A673 (cell line): ENCODE measurements around the gene YEATS2. TPM values are rescaled to one million over a fixed set of nuclear protein-coding genes. Genes with fewer than 3 reads are reported as not detected.
"Not testable (repeated sequence)": the region's sequence is repeated elsewhere in the genome, so short reads cannot be mapped to it uniquely, and the experiment has no call there.

Experiments
- BruUV-seq: library from RNA; stranded (reverse); fragments of 400-500 nt; replicated peaks from 2 replicates; lab custom pipeline; 2021; lab: Mats Ljungman, UMichigan
- CTCF ChIA-PET: fragments of 300-600 bp; sonication (Branson Sonifier 250); formaldehyde crosslinking; loops from one replicate; lab custom pipeline; 2022; ENCODE audit warnings: antibody characterized with exemption; lab: Charles Lee
- POLR2A ChIA-PET: fragments of 300-600 bp; sonication (Branson Sonifier 250); formaldehyde crosslinking; loops from one replicate; lab custom pipeline; 2022; ENCODE audit warnings: antibody characterized with exemption; ENCODE audit not compliant: low non-redundant PET; lab: Charles Lee
- DNase-seq: peaks from one replicate; pipeline ENCODE4 v3.0.0-alpha.2; 2015; ENCODE audit warnings: low spot score
- H3K27ac ChIP-seq: fragments of 200-600 bp; sonication (generic); 2 replicates; pipeline ENCODE4 v1.5.1; 2016; ENCODE audit warnings: mixed run types, low read depth, mild to moderate bottlenecking, mixed read lengths, antibody characterized with exemption, low read length; ENCODE audit not compliant: poor library complexity, severe bottlenecking
- H3K27me3 ChIP-seq: fragments of 200-600 bp; sonication (generic); replicated peaks from 2 replicates; pipeline ENCODE4 v1.6.1; 2017; ENCODE audit warnings: mixed run types, low read depth, mild to moderate bottlenecking, mixed read lengths, antibody characterized with exemption, low read length; ENCODE audit not compliant: insufficient read depth, poor library complexity
- H3K36me3 ChIP-seq: fragments of 200-600 bp; sonication (generic); 2 replicates; pipeline ENCODE4 v1.6.1; 2016; ENCODE audit warnings: mixed run types, mild to moderate bottlenecking, mixed read lengths, antibody characterized with exemption, low read length; ENCODE audit not compliant: insufficient read depth, poor library complexity, severe bottlenecking
- H3K4me1 ChIP-seq: fragments of 200-600 bp; sonication (generic); 2 replicates; pipeline ENCODE4 v1.6.1; 2017; ENCODE audit warnings: mixed run types, mild to moderate bottlenecking, mixed read lengths, antibody characterized with exemption, low read length; ENCODE audit not compliant: insufficient read depth, poor library complexity, severe bottlenecking
- H3K4me3 ChIP-seq: fragments of 200-600 bp; sonication (generic); 2 replicates; pipeline ENCODE4 v1.5.1; 2016; ENCODE audit warnings: low read depth, mixed run types, mild to moderate bottlenecking, mixed read lengths, low read length; ENCODE audit not compliant: poor library complexity, severe bottlenecking
- H3K9me3 ChIP-seq: fragments of 200-600 bp; sonication (generic); 2 replicates; pipeline ENCODE4 v1.6.1; 2016; ENCODE audit warnings: mixed run types, low read depth, mild to moderate bottlenecking, mixed read lengths, antibody characterized with exemption, low read length; ENCODE audit not compliant: poor library complexity, severe bottlenecking
- EZH2 ChIP-seq: fragments of 200-600 bp; sonication (generic); IDR thresholded peaks from 2 replicates; pipeline ENCODE4 v1.6.1; 2017; ENCODE audit warnings: borderline replicate concordance, low read depth, mild to moderate bottlenecking, mixed read lengths, antibody characterized with exemption, low read length; ENCODE audit not compliant: poor library complexity, severe bottlenecking
- intact Hi-C: fragments of 100-400 bp; cut with micrococcal nuclease; formaldehyde crosslinking; loops from one replicate; pipeline ENCODE4 v1.10.0; 2022; ENCODE audit not compliant: unreplicated experiment
- total RNA-seq: library from RNA; stranded (reverse); gene quantifications from 2 replicates; pipeline ENCODE4 v1.2.3, GENCODE V29; 2021
- TF ChIP-seq, protein P1 (sequence below): fragments of 300-800, 200-600 bp; sonication (generic); conservative IDR thresholded peaks from 2 replicates; pipeline ENCODE4 v1.5.1; 2017; ENCODE audit warnings: low read depth, mild to moderate bottlenecking, antibody characterized with exemption, low read length, moderate library complexity, mixed read lengths

YEATS2 gene
- total RNA-seq, 1 experiment from 2014 or later: 40.7 TPM

DNA sequence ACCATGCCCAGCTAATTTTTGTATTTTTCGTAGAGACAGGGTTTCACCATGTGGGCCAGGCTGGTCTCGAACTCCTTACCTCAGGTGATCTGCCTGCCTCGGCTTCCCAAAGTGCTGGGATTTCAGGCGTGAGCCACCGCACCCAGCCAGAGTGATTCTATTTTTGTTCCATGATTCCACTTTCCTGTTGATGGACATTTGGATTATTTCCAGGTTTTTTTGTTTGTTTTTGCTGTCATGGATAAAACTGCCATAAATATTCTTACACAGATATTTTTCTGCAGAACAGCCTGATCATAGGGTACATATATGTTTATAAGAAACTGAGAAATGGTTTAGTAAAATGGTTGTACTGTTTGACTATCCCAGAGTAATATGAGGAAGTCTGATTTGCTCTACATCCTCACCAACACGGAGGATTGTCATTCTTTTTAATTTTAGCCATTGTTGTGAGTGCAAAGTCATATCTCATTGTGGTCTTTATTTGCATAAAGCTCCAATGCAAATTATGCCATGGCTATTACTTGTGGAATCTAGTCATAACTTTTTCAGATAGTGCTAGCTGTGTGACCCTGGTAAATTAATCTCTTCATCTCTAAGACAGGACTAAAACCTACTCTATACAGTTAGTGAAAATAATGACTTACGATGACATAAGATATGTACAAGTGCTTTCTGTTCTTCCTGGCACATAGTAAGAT lies 85.1 kb downstream of the YEATS2 start:
- Histone ChIP-seq H3K27ac (no peak overlapping the region), H3K36me3 (peaks cover 72% of the 10 kb centered on the region), H3K9me3 (no peaks in the 10 kb centered on the region), H3K4me1 (no peaks in the 10 kb centered on the region), H3K27me3 (no peaks in the 10 kb centered on the region), H3K4me3 (no peak overlapping the region)
- no peak for DNase-seq
- intact Hi-C loops: no loop called here
- no peak for TF ChIP-seq EZH2
- TF ChIP-seq, protein P1, sequence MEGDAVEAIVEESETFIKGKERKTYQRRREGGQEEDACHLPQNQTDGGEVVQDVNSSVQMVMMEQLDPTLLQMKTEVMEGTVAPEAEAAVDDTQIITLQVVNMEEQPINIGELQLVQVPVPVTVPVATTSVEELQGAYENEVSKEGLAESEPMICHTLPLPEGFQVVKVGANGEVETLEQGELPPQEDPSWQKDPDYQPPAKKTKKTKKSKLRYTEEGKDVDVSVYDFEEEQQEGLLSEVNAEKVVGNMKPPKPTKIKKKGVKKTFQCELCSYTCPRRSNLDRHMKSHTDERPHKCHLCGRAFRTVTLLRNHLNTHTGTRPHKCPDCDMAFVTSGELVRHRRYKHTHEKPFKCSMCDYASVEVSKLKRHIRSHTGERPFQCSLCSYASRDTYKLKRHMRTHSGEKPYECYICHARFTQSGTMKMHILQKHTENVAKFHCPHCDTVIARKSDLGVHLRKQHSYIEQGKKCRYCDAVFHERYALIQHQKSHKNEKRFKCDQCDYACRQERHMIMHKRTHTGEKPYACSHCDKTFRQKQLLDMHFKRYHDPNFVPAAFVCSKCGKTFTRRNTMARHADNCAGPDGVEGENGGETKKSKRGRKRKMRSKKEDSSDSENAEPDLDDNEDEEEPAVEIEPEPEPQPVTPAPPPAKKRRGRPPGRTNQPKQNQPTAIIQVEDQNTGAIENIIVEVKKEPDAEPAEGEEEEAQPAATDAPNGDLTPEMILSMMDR: no peak
- BruUV-seq: no TSS peak
- POLR2A ChIA-PET: no interaction called here
- CTCF ChIA-PET: no interaction called here

GRCh38 chr3:183784503-183784902 lies 86.9 kb downstream of the YEATS2 start:
- H3K4me1 ChIP-seq, H3K9me3 ChIP-seq, CTCF ChIA-PET, H3K27me3 ChIP-seq, H3K27ac ChIP-seq, BruUV-seq, intact Hi-C loops, POLR2A ChIA-PET, H3K4me3 ChIP-seq: not testable (repeated sequence)
- DNase-seq: peak; percentile 37
- H3K36me3 ChIP-seq: peaks cover 65% of the 10 kb centered on the region

DNA sequence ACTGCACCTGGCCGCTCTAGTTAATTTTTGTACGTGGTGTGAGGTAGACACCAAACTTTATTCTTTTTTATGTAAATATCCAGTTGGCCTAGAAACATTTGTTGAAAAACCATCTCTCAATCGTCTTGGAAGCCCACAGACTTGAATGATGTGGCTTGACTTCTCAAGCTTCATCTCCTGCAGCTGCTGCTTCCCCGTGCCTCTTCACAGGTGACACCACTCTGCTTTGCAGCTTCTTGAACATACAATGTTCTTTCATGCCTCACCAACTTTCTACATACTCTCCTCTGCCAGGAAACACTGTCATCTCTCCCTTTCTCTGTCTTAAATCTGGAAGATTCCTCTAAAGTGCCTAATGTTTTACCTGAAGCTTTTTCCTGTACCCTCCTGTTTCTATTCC lies 92.2 kb downstream of the YEATS2 start:
- TF ChIP-seq EZH2: no peak
- TF ChIP-seq, protein P1: no peak
- H3K4me3 ChIP-seq: no peak overlapping the region
- H3K9me3 ChIP-seq: no peaks in the 10 kb centered on the region
- no peak overlapping the region for H3K27ac ChIP-seq
- intact Hi-C loops: no loop called here
- H3K4me1 ChIP-seq: no peaks in the 10 kb centered on the region
- ChIA-PET CTCF (no interaction called here), POLR2A (no interaction called here)
- no peaks in the 10 kb centered on the region for H3K27me3 ChIP-seq
- H3K36me3 ChIP-seq: peaks cover 66% of the 10 kb centered on the region
- no TSS peak for BruUV-seq
- no peak for DNase-seq

DNA sequence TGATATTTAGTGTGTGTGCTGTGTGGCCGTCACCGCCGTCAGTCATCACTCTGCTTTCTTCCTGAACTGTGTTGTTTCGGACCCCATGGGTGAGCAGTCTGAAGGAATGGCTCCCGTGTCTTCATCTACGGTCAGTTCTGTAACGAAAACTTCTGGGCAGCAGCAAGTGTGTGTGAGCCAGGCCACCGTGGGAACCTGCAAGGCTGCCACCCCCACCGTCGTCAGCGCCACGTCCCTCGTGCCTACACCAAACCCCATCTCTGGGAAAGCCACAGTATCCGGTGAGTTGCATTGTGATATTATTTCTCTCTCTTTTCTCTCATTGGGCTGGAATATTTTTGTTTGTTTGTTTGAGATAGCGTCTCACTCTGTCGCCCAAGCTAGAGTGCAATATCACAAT lies 93.1 kb downstream of the YEATS2 start:
- intact Hi-C loops: no loop called here
- peaks cover 63% of the 10 kb centered on the region for H3K36me3 ChIP-seq
- CTCF ChIA-PET: no interaction called here

More for the DNA sequence above, 93.1 kb downstream of the YEATS2 start:
- no peak for DNase-seq
- Histone ChIP-seq H3K4me1 (no peaks in the 10 kb centered on the region), H3K27me3 (no peaks in the 10 kb centered on the region), H3K27ac (no peak overlapping the region), H3K4me3 (no peak overlapping the region), H3K9me3 (no peaks in the 10 kb centered on the region)
- no TSS peak for BruUV-seq
- POLR2A ChIA-PET: no interaction called here
- TF ChIP-seq, protein P1: no peak
- TF ChIP-seq EZH2: no peak
